CD4-positive, alpha-beta T cell treated with Interleukin-15 for 4 hours (primary cell): Measurements from ENCODE around the gene ABHD17B.

Experiments used
- DNase-seq: peaks from one replicate; pipeline ENCODE4 v3.0.0-alpha.2; 2020; ENCODE audit warnings: low spot score

ABHD17B gene

GRCh38 chr9:71876829-71877228, 34.2 kb downstream of the ABHD17B start:
- no peak for DNase-seq

DNA sequence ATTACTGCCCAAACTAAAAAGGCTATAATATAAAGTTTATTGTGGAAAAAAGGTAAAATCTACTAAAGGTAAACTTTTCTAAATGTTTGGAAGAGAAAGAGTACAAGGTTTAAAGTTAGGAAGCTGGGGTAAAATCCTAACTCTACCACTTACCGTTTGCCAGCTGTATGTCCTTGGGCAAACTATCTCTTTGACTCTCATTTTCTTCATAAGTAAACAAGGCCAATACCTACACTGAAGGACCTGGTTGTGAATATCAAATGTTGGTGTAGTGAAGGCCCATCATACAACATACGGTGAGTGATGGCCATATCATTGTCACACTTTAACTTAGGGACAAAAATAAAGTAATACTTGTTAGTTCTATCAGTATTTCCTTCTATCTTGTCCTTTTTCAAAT, 34.9 kb downstream of the ABHD17B start:
- no peak for DNase-seq

DNA sequence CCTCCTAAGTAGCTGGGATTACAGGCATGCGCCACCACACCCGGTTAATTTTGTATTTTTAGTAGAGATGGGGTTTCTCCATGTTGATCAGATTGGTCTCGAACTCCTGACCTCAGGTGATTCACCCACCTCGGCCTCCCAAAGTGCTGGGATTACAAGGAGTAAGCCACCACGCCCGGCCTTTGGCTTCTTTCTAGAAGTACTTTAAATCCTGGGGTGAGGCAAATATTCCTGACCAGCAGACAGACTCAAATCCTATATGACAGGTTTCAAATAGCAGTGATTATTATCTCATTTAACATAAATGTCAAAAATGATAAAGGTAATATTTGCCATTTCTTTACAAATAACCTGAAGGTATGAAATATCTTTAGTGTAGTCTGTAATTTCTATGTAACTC, 35.6 kb downstream of the ABHD17B start:
- DNase-seq, result no peak

GRCh38 chr9:71863631-71864030, 47.4 kb downstream of the ABHD17B start:
- DNase-seq, result no peak

- no peak for DNase-seq
These were observed 49.4 kb downstream of the ABHD17B start for GRCh38 chr9:71861618-71862017.

DNA sequence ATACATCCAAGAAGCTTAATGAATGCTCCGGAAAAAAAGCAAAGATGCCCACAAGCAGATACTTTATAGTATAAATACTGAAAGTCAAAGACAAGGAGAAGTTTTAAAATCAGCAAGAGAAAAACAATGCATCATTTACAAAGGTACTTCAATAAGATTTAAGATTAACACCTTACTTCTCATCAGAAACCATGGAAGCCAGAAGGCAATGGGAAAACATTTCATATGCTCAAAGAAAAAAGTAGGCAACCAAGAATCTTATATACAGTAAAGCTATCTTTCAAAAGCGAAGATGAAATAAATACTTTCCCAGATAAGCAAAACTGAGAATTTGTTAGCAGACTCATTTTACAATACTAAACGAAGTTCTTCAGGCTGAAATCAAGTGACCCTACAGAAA, 51.1 kb downstream of the ABHD17B start:
- DNase-seq, result no peak

DNA sequence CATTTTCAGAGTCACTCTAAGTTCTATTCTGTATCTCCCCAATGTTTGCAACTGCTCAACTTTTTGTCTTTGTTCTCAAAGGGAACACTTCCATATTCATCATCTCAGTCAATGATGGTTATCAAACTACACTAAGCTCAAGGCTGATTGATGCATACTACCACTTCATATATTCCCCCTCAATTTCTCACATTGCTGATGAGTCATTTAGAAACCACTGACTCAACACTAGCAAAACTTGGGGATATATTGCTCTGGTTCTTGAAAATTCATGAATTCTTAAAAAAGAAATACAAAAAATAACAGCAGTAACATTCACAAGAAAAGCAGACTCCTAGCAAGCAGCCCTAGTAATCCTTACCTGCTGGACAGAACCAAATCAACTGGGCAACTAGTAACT, 52.2 kb downstream of the ABHD17B start:
- DNase-seq, result no peak

- no peak for DNase-seq
These were observed 52.7 kb downstream of the ABHD17B start for GRCh38 chr9:71858102-71858798.

DNA sequence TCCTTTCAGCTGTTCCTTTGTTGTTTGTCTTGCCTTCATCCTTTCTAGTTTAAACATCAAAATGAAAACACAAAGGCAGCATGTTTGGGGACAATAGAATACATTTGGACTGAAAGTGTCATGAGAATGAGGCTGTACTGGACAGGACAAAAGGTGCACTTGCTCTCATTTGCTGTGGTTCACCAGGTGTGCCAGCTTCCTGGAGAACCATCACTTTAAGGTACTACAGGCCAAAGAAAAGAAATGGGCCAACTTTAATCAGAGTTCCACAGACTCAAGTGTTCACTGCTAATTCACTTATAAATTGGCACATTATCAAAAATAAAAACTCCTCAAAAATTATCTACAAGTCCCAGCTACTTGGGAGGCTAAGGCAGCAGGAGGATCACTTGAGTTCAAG, 53.8 kb downstream of the ABHD17B start:
- DNase-seq, result no peak

GRCh38 chr9:71854811-71855210, 56.2 kb downstream of the ABHD17B start:
- DNase-seq, result no peak

DNA sequence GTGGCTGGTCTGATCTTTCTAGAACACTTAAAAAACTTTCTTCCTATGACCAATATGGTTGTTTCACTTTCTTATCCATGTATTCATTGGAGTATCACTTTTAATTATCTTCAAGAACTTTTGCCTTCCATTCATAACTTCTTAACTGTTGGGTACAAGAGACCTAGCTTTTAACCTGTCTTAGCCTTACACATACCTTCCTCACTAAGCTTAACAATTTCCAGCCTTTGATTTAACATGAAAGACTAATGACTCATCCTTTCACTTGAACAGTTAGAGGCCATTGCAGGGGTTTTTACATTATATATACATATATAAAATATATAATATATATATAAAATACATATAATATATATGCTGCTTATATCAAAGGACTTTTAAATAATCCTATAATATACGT, 57.9 kb downstream of the ABHD17B start:
- DNase-seq, result no peak

GRCh38 chr9:71850996-71851395, 60.0 kb downstream of the ABHD17B start:
- DNase-seq, result no peak

DNA sequence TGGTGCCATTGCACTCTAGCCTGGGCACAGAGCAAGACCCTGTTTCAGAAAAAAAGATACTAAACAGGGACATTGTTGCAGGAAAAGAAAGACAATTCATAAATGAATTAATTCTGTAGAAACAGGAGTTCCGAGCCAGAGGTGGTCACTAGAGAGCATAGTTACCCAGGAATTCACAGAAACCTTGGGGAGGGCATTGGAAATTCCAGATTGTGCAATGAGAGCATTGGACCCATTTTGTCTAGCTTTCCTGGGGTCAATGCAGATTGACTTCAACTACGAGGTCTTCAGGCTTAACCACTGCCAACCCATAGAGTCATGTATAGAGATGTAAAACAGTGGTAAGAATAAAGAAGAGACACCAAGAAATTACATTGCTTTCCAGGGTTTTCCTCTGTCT, 63.1 kb downstream of the ABHD17B start:
- no peak for DNase-seq

GRCh38 chr9:71844808-71845207, 66.2 kb downstream of the ABHD17B start:
- no peak for DNase-seq

GRCh38 chr9:71839668-71840067, 71.3 kb downstream of the ABHD17B start:
- no peak for DNase-seq

DNA sequence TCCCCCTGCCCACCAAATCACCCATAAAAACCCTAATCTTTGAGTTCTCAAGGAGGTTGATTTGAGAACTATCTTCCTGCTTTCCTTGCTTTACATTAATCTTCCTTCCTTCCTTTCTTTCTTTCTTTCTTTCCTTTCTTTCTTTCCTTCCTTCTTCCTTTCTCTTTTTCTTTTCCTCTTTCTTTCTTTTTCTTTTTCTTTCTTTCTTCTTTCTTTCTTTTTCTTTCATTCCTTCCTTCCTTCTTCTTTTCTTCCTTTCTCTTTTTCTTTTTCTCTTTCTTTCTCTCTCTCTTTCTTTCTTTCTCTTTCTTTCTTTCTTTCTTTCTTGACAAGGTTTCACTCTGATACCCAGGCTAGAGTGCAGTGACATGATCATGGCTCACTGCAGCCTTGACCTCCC, 75.4 kb downstream of the ABHD17B start:
- no peak for DNase-seq

DNA sequence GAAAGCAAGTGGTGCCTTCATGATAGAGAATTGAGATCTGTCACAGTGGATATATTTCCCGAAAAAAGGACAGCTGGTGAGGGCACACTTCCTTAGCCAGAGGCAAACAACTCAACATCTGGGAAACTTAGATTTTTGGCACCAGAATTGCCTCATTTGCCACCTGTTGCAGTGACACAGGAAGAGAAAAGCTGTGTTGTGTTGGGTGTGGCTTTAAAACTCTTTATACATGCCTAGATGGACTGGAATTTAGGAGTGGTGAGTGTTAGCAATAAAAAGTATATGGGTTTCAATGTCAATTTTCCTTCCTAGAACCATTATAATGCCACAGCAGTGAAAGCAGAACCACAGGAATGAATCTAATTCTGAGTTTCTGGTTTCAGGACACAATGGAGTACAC, 80.1 kb downstream of the ABHD17B start:
- DNase-seq, result no peak

GRCh38 chr9:71830153-71830552, 80.8 kb downstream of the ABHD17B start:
- no peak for DNase-seq

- DNase-seq, result no peak
These were observed 84.7 kb downstream of the ABHD17B start for GRCh38 chr9:71826279-71826678.

- no peak for DNase-seq
These were observed 86.7 kb downstream of the ABHD17B start for GRCh38 chr9:71824257-71824656.

DNA sequence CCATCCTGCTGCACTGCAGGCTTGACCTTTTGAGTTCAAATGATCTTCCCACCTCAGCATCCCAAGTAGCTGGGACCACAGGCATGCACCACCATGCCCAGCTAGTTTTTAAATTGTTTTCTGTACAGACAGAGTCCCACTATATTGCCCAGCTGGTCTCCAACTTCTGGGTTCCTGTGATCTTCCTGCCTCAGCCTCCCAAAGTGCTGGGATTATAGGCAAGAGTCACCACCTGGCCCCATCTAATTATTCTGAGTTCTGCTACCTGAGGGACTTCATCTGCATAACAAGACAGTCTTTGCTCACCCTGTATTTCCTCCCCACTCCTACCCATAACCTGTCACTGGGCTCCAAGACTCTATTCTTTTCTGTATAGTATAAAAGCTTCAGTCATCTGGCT, 88.1 kb downstream of the ABHD17B start:
- DNase-seq, result no peak

- DNase-seq, result no peak
These were observed 88.5 kb downstream of the ABHD17B start for GRCh38 chr9:71822456-71822855.

DNA sequence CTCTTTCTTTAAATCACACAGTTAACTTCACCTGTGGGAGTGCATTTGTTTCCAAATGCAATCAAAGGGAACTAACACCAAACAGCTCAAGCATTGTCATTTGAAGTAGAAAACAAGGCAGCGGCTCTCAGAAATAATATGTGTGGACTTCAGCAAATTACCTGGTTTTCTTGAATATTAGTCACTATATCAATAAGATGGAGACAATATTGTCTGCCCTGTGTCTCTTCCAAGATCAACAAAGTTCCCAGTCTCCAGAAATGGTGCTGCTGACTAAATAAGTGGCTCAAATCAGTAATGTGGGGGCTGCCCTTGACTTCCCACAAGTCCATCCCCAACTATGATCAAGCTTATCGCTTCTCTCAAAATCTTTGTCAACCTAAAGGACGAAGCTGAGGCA, 89.6 kb downstream of the ABHD17B start:
- DNase-seq, result no peak

DNA sequence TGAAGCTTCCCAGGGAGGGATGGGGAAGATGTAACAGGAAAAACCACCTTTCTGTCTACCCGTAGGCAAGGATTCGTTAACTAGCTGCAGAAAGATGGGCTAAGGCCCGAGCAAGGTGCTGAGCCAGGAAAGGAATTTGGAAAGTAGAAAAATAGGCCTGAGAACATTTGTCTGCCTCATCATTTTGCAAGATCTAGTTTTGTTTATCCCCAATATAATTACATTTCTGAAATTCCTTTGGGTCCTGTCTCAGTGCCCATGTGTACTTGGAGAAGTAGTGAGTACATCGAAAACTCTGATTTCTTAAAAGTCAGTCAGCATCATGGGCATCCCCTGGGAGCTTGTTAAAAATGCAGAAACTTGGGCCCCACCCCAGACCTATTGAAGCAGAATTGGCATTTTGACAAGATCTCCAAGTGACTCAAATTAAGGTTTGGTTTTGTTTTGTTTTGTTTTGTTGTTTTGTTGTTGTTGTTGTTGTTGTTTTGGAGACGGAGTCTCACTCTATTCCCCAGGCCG, 90.5 kb downstream of the ABHD17B start:
- no peak for DNase-seq
